Measurements from ENCODE around the gene THSD7B. TPM values are rescaled to one million over a fixed set of nuclear protein-coding genes. Genes with fewer than 3 reads are reported as not detected.

THSD7B gene
- polyA plus RNA-seq, 2 of the 4 experiments (the other 2 are of a cell fraction) = not detected

DNA sequence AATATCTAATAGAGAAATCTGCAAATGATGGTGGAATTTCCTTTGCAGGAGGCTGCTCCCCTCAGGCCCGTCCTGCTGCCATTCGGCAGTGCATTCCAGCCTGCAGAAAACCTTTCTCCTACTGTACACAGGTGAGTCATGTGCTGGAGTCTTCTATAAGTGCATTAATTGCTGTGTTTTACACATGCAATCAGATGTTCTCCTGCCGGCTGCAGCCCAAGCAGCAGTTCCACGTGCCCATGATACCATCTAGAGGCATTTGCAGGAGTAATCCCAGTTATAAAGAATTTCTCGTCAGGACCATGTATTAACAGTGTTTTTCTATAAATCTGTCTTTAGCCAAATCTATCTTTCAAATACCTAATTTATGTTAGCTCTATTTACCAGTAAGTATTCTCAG lies 894.3 kb downstream of the THSD7B start:
- no peak overlapping the region for H3K4me3 ChIP-seq
- no peaks in the 10 kb centered on the region for H3K4me1 ChIP-seq
- H3K27ac ChIP-seq = no peak overlapping the region
- DNase-seq (ENCODE audit: low read depth in 1 of 2, low spot score in 1 of 2) = peak in 1 of 2 experiments; percentile 1
- CTCF ChIA-PET = no interaction called here
- FAIRE-seq = no peak
- H3K4me2 ChIP-seq = no peak overlapping the region
- peak; percentile 15 to 29; a peak in 1 of 5 replicates for TF ChIP-seq RAD21 (conservative IDR thresholded peaks at IDR 0.05 in 1 of 2, IDR thresholded peaks at IDR 0.05 in 1 of 2)
- TF ChIP-seq RCOR1 (IDR thresholded peaks at IDR 0.05; ENCODE audit: low read depth, low read length) = no peak
- no peak for ATAC-seq
- 5% methylated on average over 5 of the region's 5 CpGs for WGBS (ENCODE audit: missing lambda C conversion rate)
- H3K9me3 ChIP-seq = no peaks in the 10 kb centered on the region
- POLR2A ChIA-PET = no interaction called here

DNA sequence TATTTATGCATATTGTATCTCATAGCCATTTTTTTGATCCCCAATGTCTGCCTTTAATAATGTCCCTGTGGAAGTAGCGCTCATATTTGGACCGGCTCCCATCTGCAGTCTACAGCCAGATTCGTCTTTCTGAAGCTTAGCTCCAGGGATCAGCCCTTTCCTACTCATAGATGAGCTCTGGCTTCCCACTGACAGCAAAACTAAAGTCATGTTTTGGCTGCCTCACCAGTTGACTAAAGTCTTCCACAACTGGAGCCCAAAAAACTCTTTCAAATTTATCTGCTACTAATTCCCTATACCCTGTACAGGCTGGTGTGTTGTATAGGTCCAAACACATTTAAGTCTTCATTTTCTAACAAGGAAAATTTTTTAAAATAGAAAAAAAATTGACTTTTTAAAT lies 904.8 kb downstream of the THSD7B start:
- no peak for DNase-seq (ENCODE audit: low read depth in 1 of 2, low spot score in 1 of 2)
- ChIA-PET CTCF (no interaction called here), POLR2A (no interaction called here)
- Histone ChIP-seq H3K9me3 (no peaks in the 10 kb centered on the region), H3K4me1 (no peaks in the 10 kb centered on the region), H3K4me2 (no peak overlapping the region), H3K4me3 (no peak overlapping the region), H3K27ac (no peak overlapping the region)
- whole genome bisulfite sequencing (ENCODE audit: missing lambda C conversion rate) = 55% methylated on average over 3 of the region's 3 CpGs
- TF ChIP-seq CHD4 (IDR thresholded peaks at IDR 0.05; ENCODE audit: borderline replicate concordance) (no peak), EHF (CRISPR knock-in tag; IDR thresholded peaks at IDR 0.05) (no peak), FOXS1 (CRISPR knock-in tag; IDR thresholded peaks at IDR 0.05) (no peak), HOXB13 (CRISPR knock-in tag; IDR thresholded peaks at IDR 0.05; ENCODE audit: low read depth) (no peak), CHD2 (IDR thresholded peaks at IDR 0.05; ENCODE audit: low read length, partially characterized antibody) (no peak), POLR2AphosphoS2 (conservative IDR thresholded peaks at IDR 0.05; ENCODE audit: low read length) (no peak), EP300 (IDR thresholded peaks at IDR 0.05) (no peak), FOSB (CRISPR knock-in tag; IDR thresholded peaks at IDR 0.05) (no peak), HOXA7 (CRISPR knock-in tag; IDR thresholded peaks at IDR 0.05) (no peak), FOSL2 (IDR thresholded peaks at IDR 0.05) (no peak), FOSL2 (CRISPR knock-in tag; IDR thresholded peaks at IDR 0.05) (no peak), RFX5 (IDR thresholded peaks at IDR 0.05) (no peak), RARB (CRISPR knock-in tag; IDR thresholded peaks at IDR 0.05) (no peak), SMC3 (IDR thresholded peaks at IDR 0.05) (no peak), BHLHE40 (IDR thresholded peaks at IDR 0.05; ENCODE audit: low read depth, low read length) (no peak), ESRRA (IDR thresholded peaks at IDR 0.05; ENCODE audit: borderline replicate concordance, low read length) (no peak), JUNB (IDR thresholded peaks at IDR 0.05) (no peak), EHMT2 (IDR thresholded peaks at IDR 0.05; ENCODE audit: low read depth) (no peak)
- TF ChIP-seq, protein P1, sequence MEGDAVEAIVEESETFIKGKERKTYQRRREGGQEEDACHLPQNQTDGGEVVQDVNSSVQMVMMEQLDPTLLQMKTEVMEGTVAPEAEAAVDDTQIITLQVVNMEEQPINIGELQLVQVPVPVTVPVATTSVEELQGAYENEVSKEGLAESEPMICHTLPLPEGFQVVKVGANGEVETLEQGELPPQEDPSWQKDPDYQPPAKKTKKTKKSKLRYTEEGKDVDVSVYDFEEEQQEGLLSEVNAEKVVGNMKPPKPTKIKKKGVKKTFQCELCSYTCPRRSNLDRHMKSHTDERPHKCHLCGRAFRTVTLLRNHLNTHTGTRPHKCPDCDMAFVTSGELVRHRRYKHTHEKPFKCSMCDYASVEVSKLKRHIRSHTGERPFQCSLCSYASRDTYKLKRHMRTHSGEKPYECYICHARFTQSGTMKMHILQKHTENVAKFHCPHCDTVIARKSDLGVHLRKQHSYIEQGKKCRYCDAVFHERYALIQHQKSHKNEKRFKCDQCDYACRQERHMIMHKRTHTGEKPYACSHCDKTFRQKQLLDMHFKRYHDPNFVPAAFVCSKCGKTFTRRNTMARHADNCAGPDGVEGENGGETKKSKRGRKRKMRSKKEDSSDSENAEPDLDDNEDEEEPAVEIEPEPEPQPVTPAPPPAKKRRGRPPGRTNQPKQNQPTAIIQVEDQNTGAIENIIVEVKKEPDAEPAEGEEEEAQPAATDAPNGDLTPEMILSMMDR (IDR thresholded peaks at IDR 0.05) = no peak
- TF ChIP-seq, protein P2, sequence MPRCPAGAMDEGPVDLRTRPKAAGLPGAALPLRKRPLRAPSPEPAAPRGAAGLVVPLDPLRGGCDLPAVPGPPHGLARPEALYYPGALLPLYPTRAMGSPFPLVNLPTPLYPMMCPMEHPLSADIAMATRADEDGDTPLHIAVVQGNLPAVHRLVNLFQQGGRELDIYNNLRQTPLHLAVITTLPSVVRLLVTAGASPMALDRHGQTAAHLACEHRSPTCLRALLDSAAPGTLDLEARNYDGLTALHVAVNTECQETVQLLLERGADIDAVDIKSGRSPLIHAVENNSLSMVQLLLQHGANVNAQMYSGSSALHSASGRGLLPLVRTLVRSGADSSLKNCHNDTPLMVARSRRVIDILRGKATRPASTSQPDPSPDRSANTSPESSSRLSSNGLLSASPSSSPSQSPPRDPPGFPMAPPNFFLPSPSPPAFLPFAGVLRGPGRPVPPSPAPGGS (IDR thresholded peaks at IDR 0.05) = no peak
- TF ChIP-seq, protein P3, sequence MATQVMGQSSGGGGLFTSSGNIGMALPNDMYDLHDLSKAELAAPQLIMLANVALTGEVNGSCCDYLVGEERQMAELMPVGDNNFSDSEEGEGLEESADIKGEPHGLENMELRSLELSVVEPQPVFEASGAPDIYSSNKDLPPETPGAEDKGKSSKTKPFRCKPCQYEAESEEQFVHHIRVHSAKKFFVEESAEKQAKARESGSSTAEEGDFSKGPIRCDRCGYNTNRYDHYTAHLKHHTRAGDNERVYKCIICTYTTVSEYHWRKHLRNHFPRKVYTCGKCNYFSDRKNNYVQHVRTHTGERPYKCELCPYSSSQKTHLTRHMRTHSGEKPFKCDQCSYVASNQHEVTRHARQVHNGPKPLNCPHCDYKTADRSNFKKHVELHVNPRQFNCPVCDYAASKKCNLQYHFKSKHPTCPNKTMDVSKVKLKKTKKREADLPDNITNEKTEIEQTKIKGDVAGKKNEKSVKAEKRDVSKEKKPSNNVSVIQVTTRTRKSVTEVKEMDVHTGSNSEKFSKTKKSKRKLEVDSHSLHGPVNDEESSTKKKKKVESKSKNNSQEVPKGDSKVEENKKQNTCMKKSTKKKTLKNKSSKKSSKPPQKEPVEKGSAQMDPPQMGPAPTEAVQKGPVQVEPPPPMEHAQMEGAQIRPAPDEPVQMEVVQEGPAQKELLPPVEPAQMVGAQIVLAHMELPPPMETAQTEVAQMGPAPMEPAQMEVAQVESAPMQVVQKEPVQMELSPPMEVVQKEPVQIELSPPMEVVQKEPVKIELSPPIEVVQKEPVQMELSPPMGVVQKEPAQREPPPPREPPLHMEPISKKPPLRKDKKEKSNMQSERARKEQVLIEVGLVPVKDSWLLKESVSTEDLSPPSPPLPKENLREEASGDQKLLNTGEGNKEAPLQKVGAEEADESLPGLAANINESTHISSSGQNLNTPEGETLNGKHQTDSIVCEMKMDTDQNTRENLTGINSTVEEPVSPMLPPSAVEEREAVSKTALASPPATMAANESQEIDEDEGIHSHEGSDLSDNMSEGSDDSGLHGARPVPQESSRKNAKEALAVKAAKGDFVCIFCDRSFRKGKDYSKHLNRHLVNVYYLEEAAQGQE (IDR thresholded peaks at IDR 0.05) = no peak
- no peak for FAIRE-seq
- ATAC-seq = no peak
